DMS153 treated with DMSO at 0.1 percent for 48 hours (cell line): Measurements from ENCODE around the gene EEF2.
"Not testable (repeated sequence)": the region's sequence is repeated elsewhere in the genome, so short reads cannot be mapped to it uniquely, and the experiment has no call there.

Experiments
- DNase-seq: peaks from one replicate; lab custom pipeline; 2025; ENCODE audit not compliant: unreplicated experiment; lab: John Stamatoyannopoulos, UW

Gene EEF2

DNA sequence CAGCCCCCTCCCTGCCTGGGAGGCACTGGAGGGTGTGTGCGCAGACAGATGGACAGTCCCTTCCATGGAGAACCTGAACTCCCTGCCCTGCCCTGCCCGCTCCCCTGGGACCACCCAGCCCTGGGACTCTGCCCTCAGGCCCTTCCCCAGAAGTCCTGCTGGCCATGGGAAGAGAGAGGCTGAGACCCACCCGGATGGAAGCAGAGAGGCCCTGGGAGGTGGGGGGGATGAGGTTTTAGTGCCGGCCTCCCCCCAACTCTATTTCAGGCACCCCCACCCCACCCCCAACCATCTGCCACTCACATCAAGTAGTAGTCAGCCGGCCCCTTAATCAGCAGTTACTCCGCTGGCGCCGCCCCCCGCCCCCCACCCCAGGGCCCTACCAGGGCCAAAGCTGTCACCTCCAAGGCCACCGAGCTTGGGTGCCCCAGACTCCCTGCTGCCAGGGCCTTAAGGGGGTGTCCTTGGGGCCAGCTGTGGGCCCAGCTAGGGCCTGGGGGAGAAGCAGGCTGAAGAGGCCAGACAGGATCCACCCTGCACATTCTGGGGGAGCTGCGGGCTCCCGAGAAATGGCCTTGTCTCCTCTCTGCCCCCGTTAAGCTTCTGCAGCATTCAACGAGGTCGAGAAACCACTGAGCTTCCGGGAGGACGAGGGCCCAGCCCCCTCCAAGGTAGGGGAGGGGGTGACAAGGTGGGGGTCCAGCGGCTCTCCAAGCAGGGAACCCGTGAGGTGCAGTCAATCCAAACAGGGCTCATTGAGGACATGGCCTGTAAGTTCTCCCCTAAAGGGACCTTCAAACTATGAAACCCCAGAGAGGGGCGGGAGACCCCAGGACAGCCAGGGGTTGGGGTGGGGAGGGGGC is 35.0 kb downstream of the EEF2 start:
- no peak for DNase-seq

DNA sequence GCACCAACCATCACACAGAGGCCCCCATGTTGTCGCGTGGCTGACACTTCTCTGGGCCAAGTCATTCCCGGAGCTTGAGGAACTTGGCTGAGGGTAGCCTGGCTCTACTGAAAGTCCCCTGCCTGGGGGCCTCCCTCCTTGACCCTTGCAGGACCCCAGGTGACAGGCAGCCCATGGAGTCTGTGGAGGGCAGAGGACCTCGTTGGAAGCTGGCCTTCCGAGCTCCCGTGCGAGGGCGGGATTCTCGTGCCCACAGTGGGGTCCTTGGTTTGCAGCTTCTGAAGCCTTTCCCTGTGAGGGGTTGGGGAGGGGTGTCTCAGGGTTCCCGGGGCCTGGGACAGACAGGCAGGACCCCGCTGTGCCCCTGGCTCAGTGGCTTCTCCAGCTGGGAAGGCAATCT is 36.0 kb downstream of the EEF2 start:
- no peak for DNase-seq

DNA sequence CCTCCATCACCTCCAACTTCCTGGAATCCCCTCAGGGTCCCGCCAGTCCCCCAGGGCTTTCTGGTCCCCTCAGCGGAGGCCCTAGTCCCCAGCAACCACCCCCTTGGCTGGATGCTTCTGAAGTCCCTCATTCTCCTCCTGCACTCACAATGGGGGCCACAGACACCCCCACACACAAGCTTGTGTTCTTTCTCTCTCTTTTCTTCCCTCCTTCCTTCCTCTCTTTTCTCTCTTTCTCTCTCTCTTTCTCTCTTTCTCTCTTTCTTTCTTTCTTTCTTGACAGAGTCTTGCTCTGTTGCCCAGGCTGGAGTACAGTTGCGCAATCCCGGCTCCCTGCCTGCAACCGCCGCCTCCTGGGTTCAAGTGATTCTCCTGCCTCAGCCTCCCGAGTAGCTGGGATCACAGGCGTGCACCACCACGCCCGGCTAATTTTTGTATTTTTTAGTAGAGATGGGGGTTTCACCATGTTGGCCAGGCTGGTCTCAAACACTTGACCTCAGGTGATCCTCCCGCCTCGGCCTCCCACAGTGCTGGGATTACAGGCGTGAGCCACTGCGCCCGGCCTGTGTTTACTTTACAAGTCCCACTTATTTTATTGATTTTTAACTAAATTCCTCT is 37.8 kb downstream of the EEF2 start:
- not testable (repeated sequence) for DNase-seq

DNA sequence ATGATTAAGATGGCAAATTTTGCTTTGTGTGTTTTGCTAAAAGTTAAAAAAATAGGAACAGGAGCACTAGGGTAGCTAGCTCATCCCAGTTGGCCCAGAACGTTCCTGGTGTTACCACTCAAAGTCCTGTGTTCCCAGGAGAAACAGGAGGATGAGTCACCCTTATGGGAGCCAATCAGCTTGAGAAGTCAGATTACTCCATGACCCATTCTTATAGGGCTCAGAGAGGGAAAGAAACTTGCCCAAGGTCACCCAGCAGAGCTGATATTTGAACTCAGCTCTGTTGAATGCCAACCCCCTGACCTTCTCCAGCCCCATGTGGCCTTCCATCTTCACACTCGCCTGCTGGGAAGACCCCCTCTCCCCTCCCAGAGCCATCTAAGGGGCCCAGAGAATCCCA is 39.4 kb downstream of the EEF2 start:
- no peak for DNase-seq

DNA sequence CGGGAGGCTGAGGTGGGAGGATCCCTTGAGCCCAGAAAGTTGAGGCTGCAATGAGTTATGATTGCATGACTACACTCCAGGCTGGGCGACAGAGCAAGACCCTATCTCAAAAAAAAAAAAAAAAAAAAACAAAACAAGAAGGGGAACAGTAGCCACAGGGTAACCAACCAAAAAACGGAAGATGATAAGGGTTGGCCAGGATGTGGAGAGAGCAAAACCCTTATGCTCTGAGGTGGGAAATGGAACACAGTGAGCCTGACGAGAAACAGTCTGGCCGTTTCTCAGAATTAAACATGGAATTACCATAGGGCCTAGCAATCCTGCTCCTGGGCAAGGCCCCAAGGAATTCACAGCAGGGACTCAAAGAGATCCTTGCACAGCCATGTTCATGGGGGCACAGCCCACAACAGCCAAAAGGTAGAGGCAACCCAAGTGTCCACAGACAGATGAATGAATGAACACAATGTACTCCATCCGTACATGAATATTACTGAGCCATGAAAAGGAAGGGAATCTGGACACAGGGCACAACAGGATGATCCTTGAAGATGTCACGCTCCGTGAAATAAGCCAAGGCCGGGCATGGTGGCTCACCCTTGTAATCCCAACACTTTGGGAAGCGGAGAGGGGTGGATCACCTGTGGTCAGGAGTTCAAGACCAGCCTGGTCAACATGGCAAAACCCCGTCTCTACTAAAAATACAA is 41.1 kb downstream of the EEF2 start:
- DNase-seq, result no peak

DNA sequence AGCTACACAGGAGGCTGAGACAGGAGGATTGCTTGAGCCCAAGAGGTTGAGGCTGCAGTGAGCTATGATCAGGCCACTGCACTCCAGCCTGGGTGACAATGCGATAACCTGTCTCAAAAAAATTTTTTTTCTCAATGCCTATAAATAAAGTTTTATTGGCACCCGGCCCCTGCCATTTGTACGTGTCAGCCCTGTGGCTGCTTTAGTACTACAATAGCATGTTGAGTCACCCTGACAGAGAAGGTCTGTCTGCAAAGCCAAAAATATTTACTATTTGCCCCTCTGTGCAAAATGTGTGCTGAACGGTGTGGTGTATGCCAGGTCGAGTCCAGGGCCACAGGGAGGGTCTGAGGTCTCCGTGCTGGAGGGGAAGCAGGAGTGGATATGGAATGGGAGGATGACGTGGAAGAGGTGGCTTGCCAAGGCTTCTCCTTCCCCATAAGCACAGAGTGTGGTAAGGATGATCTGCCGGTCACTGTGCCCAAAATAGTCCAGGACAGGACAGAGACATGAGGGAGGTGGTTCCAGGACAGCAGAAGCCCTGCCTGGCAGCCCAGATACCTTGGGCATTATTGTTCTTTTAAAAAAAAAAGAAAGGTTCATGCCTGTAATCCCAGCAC is 42.4 kb downstream of the EEF2 start:
- no peak for DNase-seq

DNA sequence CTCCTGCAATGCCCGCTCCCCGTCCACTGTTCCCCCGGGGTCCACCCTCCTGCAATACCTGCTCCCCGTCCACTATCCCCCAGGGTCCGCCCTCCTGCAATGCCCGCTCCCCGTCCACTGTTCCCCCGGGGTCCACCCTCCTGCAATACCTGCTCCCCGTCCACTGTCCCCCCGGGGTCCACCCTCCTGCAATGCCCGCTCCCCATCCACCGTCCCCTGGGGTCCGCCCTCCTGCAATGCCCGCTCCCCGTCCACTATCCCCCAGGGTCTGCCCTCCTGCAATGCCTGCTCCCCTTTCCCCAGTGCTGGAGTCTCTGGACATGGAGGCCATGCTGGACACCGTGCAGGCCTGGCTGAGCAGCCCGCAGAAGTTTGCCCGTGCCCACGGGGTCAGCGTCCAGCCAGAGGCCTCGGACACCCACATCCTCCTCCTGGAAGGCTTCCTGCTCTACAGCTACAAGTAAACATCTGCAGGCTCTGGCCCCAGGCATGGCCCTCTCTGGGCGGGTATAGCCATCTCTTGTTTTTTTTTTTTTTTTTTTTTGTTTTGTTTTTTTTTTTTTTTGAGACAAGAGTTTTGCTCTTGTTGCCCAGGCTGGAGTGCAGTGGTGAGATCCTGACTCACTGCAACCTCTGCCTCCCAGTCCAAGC is 46.8 kb downstream of the EEF2 start:
- not testable (repeated sequence) for DNase-seq

DNA sequence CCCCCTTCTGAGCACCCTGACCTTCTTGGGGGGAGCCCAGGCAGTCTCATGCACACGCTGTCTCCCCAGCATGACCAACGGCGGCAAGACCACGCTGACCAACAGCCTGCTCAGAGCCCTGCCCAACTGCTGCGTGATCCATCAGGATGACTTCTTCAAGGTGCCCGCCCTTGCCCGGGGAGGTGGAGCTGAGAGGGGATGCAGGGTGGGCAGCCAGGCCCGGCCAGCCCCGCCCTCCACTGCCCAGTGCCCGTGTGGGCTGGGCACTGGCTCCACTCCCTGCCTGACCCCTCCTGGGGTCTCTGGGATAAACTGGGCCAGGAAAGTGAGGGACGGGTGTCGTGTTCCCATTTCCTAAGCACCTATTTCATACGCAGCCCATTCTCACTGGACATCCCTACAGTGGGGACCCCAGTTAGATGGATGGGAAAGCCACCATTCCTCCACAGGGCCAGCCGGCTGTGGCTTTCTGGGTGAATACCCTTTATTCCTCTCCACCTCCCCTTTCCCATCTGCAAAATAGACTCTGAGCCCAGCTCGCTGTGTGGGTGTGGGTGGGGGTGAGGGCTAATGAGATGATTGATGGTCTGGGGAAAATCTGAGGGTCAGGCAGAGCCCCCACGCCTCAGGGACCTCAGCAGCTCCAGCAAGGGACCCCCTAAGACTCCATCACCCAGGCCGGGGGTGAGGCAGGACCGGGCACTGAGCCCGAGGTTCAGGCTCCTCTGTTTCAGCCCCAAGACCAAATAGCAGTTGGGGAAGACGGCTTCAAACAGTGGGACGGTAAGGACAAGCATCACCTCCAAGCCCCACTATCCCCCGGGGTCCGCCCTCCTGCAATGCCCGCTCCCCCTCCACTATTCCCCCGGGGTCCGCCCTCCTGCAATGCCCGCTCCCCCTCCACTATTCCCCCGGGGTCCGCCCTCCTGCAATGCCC is 48.5 kb downstream of the EEF2 start:
- DNase-seq, result no peak

DNA sequence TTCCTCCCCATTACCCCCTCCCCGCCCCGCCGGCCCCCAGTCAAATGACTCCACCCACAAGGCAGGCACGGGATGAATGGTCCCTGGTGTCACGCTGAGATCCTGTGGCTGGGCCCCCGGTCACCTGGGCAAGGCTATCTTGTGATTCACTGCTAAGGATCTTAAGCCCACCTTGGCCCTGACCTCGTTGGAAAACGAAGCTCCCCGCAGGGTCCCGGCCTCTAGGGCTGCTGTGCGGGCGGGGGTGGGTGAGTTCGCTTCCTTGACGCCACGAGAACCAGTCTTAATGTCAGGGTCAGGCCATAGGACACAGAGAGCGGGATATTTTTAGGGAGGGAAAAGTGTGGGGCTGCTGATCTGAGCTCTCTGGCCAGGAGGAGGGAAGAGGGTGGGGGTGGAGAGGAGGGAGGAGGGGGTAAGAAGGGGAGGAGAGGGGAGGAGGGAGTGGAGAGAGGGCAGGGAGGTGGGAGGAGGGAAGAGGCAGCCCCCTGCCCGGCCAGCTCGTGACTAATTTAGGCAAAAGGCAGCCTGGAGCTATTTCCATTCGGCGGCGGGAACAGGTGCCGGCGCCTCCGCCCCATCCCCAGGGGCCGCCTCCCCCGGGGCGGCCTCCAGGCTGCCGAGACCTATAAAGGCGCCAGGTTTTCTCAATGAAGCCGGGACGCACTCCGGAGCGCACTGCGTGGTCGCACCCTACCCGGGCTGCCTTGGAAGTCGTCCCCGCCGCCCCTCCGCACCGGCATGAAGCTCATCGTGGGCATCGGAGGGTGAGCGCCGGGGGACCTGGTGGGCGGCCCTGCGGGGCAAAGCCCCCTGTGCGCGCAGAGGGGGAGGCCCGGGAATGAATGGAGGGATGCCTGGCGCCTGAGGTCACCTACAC is 52.1 kb downstream of the EEF2 start, which contains the start of gene NMRK2:
TSS of gene NMRK2 (plus strand) at position 139 of the 880 bp plus-strand sequence. CDS start at position 742, 603 bp downstream.
- DNase-seq, result no peak

DNA sequence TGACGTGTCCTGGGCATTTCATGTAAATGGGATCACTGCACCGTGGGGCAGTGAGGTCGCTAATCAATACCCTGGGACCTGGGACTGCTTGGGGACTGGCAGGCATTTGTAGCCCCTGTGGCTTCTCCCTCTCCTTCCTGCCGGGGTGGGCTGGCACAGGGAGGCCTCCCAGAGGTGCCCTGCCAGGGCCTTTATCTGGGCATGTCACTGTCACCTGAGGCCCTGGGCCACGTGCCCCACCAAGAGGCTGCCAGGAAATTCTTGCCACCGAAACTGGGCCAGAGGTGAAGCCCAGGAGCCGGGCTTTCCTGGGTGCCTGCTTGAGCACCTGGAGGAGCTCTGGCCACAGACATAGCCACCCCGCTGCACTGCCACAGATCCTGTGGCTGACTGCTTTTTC is 54.2 kb downstream of the EEF2 start:
- no peak for DNase-seq
